RWPE1 (cell line): ENCODE data around the gene VSX1.

Experiments
- CTCF ChIA-PET: fragments of 350-600 bp; sonication (Branson Sonifier 250); formaldehyde crosslinking; extraction: SDS; loops from one replicate; lab custom pipeline; 2021; lab: Yijun Ruan, JAX
- POLR2A ChIA-PET: fragments of 400-600 bp; formaldehyde crosslinking; extraction: SDS; loops from one replicate; lab custom pipeline; 2020; ENCODE audit warnings: antibody characterized with exemption; ENCODE audit not compliant: low non-redundant PET; lab: Yijun Ruan, JAX
- DNase-seq: peaks from one replicate; pipeline ENCODE4 v3.0.0; 2012; ENCODE audit warnings: low spot score
- H3K27ac ChIP-seq: fragments of 450-650 bp; 2 replicates; pipeline ENCODE4 v1.5.1; 2017
- TF ChIP-seq, protein P1 (sequence below): fragments of 450-650 bp; conservative IDR thresholded peaks from 2 replicates; pipeline ENCODE4 v1.5.1; 2017; ENCODE audit warnings: low read depth, mild to moderate bottlenecking

VSX1 gene

DNA sequence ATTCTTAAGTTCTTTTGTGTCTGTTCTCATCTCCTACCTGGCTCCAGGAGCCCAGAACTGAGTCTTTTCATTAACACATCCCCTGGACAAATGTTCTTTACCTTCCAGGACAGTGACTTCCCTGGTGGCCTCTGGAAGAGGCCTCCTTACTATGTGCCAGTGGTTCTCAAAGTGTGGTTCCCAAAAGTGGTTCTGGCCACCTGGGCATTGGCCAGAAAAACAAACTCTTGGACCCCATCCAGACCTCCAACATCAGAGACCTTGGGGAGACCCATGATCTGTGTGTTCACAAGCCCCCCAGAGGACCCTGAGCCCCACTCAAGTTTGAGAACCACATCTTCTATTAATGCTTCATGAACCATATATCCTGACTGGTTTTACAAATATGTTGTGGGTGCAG, 7.2 kb upstream of the VSX1 start:
- TF ChIP-seq, protein P1, sequence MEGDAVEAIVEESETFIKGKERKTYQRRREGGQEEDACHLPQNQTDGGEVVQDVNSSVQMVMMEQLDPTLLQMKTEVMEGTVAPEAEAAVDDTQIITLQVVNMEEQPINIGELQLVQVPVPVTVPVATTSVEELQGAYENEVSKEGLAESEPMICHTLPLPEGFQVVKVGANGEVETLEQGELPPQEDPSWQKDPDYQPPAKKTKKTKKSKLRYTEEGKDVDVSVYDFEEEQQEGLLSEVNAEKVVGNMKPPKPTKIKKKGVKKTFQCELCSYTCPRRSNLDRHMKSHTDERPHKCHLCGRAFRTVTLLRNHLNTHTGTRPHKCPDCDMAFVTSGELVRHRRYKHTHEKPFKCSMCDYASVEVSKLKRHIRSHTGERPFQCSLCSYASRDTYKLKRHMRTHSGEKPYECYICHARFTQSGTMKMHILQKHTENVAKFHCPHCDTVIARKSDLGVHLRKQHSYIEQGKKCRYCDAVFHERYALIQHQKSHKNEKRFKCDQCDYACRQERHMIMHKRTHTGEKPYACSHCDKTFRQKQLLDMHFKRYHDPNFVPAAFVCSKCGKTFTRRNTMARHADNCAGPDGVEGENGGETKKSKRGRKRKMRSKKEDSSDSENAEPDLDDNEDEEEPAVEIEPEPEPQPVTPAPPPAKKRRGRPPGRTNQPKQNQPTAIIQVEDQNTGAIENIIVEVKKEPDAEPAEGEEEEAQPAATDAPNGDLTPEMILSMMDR = no peak
- ChIA-PET POLR2A (no interaction called here), CTCF (no interaction called here)
- no peak overlapping the region for H3K27ac ChIP-seq
- DNase-seq = no peak

GRCh38 chr20:25088267-25088666, 6.3 kb upstream of the VSX1 start:
- TF ChIP-seq, protein P1 = no peak
- DNase-seq = no peak
- CTCF ChIA-PET = no interaction called here
- no peak overlapping the region for H3K27ac ChIP-seq
- POLR2A ChIA-PET = no interaction called here

GRCh38 chr20:25087186-25087929, 5.4 kb upstream of the VSX1 start:
- ChIA-PET POLR2A (no interaction called here), CTCF (no interaction called here)
- DNase-seq = no peak
- TF ChIP-seq, protein P1 = no peak
- no peak overlapping the region for H3K27ac ChIP-seq

DNA sequence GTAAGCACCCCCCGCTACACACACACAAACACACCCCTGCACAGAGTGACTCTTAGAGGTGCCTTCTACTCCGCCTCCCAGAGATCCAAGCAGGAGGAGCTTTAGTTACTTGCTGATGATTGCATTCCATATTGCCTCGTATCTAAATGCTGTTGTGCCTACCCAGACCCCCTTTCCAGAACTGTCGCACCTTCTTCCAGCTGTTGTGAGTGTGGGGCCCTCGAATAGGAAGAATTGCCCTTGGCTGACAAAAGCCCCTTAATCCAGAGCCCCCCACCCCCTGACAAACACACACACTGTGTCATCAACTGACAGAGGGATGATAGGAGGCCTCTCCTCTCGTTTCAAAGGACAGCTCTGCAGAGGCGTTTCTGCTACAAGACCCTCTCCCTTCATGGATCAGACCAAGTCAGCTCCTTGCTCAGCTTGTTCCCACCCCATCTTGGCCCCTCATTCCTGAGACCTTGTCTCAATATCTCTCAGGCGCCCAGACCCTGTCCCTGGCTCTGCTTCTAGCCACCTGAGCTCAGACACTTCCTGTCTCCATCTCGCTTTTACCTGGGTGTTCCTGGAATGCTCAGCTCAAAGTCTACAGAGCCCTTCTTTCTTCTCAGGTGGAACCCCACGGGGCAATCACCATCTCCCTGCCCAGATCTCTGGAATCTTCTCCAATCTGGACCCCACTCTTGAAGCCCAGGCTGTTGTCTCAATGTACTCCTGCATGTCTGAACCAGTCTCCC, 4.0 kb upstream of the VSX1 start:
- TF ChIP-seq, protein P1 = no peak
- CTCF ChIA-PET = interaction anchor here (0.6 kb wide), 1 partner anchor 28 kb away, joined by 3 read pairs; no protein-coding TSS in a partner anchor
- POLR2A ChIA-PET = no interaction called here
- no peak overlapping the region for H3K27ac ChIP-seq
- no peak for DNase-seq

DNA sequence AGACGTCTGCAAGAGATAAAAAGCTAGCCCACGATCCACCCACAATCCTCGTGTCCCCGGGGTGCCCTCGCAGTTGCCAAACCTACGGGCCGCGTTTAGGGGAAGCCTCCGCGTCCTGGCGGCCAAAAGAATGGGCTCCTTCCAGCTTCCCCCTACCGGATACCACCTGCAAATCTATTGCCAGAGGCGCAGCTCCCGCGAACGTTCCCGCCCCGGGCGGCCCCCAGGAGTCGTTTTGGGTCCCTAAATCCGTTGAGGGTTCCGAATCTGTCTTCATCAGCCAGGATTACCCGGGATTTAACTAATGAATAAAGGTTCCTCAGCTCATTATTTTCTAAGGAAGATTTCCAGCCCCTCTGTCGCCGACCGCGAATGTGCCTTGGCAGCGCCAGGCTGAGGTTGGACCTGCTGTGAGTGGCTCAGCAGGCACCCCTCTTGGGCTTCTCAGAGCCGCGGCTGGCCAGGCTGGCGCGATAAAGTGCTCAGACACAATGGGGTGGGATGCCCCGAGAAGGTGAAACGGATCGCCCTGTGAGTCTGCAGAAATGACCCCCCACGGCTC, 2.8 kb upstream of the VSX1 start:
- ChIA-PET CTCF (interaction anchor here (0.7 kb wide), 1 partner anchor 1895 kb away, joined by 3 read pairs; no protein-coding TSS in a partner anchor), POLR2A (no interaction called here)
- no peak overlapping the region for H3K27ac ChIP-seq
- TF ChIP-seq, protein P1 = no peak
- DNase-seq = no peak
